ENCODE measurements around the gene FBXO47. TPM values are rescaled to one million over a fixed set of nuclear protein-coding genes. Genes with fewer than 3 reads are reported as not detected.

Gene FBXO47
- total and polyA plus RNA-seq, 2 donors (not counting 3 experiments of a cell fraction or from before 2014, with no cell fraction given), result not detected

DNA sequence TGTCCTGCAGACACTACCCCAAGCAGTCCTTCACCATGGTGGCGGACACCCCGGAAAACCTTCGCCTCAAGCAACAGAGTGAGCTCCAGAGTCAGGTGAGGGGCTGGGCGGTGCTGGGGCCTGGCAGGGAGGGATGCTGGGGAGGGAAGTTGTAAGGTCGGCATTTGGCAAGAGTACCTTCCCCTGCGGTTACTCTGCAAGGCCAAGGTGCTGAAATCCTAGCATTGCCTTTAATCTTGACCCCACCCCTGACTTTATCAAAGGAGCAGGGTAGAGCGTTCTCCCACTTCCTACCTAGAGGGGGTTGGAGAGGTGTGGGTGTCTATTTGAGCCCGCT, 76.8 kb downstream of the FBXO47 start:
- H3K79me2 ChIP-seq (ENCODE audit: control insufficient read depth, insufficient read depth, low read length), result peaks cover 39% of the 10 kb centered on the region
- CTCF ChIA-PET, result no interaction called here
- intact Hi-C loops (cut with micrococcal nuclease), result no loop called here

DNA sequence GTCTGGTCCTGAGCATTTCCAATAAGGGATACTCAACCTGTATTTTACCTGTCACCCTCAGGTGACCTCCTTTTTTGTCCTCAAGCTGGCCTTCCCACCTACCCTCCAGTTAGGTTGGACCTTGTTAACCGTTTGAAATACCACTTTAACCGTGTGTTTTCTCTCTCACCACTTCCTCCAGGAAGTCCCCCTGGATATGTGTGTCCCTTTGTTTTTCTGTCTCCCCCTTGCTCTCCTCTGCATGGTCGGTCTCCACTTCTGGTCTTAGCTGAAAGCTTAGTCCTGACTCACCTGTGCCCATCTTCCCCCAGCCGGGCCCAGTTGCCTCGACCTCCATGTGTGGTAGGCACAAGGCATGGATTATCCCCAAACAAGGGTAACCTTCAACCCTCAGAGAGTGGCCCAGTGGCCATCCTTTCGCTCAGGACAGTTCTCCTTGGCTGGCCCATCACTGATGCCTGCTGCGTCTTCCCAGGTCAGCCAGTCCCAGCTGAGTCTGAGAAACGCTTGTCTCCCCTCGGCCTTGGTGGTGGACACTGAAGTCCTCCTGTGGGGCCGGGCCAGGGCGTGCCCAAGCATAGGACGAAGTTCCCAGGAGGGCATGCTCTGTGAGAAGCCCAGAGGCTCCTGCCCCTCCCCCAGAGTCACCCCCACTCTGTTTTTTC, 77.3 kb downstream of the FBXO47 start:
- no peaks in the 10 kb centered on the region for H3K27me3 ChIP-seq (ENCODE audit: control insufficient read depth in 2 of 2, insufficient read depth in 2 of 2, low read length in 2 of 2)
- H3K27ac ChIP-seq (ENCODE audit: insufficient read depth, low read depth, low read length), result no peak overlapping the region
- H3K4me3 ChIP-seq (replicated peaks in 1 of 3; ENCODE audit: insufficient read depth in 1 of 3, low read depth in 1 of 3, low read length in 3 of 3), result no peak overlapping the region
- H3K4me1 ChIP-seq (ENCODE audit: control insufficient read depth, extremely low read depth, insufficient read depth, low read length), result peaks cover 13% of the 10 kb centered on the region
- DNase-seq (ENCODE audit: low read depth, low spot score) (no peak), FAIRE-seq (no peak)
- peaks cover 44% of the 10 kb centered on the region for H3K79me2 ChIP-seq (ENCODE audit: control insufficient read depth, insufficient read depth, low read length)
- BruUV-seq (replicated peaks), result no TSS peak
- no peak overlapping the region for H3K9ac ChIP-seq (replicated peaks; ENCODE audit: extremely low read depth, insufficient read depth, low read length)
- TF ChIP-seq POLR2A (IDR thresholded peaks at IDR 0.05; ENCODE audit: low read depth, low read length), result no peak
- no peak for TF ChIP-seq EZH2 (IDR thresholded peaks at IDR 0.05; ENCODE audit: borderline replicate concordance, low read depth, low read length, severe bottlenecking)
- TF ChIP-seq FOS (IDR thresholded peaks at IDR 0.05; ENCODE audit: borderline replicate concordance, insufficient read depth, low read length), result no peak
- TF ChIP-seq, protein P1, sequence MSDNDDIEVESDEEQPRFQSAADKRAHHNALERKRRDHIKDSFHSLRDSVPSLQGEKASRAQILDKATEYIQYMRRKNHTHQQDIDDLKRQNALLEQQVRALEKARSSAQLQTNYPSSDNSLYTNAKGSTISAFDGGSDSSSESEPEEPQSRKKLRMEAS (IDR thresholded peaks at IDR 0.05; ENCODE audit: insufficient read depth, insufficient read length), result no peak
- TF ChIP-seq, protein P2, sequence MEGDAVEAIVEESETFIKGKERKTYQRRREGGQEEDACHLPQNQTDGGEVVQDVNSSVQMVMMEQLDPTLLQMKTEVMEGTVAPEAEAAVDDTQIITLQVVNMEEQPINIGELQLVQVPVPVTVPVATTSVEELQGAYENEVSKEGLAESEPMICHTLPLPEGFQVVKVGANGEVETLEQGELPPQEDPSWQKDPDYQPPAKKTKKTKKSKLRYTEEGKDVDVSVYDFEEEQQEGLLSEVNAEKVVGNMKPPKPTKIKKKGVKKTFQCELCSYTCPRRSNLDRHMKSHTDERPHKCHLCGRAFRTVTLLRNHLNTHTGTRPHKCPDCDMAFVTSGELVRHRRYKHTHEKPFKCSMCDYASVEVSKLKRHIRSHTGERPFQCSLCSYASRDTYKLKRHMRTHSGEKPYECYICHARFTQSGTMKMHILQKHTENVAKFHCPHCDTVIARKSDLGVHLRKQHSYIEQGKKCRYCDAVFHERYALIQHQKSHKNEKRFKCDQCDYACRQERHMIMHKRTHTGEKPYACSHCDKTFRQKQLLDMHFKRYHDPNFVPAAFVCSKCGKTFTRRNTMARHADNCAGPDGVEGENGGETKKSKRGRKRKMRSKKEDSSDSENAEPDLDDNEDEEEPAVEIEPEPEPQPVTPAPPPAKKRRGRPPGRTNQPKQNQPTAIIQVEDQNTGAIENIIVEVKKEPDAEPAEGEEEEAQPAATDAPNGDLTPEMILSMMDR (IDR thresholded peaks at IDR 0.05; ENCODE audit: extremely low read depth in 1 of 2, insufficient read depth in 1 of 2, low read depth in 1 of 2, low read length in 2 of 2), result no peak
- TF ChIP-seq MYC (IDR thresholded peaks at IDR 0.05; ENCODE audit: low read depth, low read length), result no peak
- TF ChIP-seq POLR2AphosphoS5 (IDR thresholded peaks at IDR 0.05; ENCODE audit: insufficient read depth, low read depth, low read length), result no peak
- no peak for TF ChIP-seq GATA2 (IDR thresholded peaks at IDR 0.05; ENCODE audit: insufficient read depth, insufficient read length, low read depth, low read length)
- no peak for TF ChIP-seq JUN (IDR thresholded peaks at IDR 0.05; ENCODE audit: borderline replicate concordance, insufficient read depth, insufficient read length, low read depth)
- ChIA-PET POLR2A (no interaction called here), CTCF (no interaction called here)
- H3K36me3 ChIP-seq (ENCODE audit: control insufficient read depth in 2 of 2, extremely low read depth in 1 of 2, insufficient read depth in 2 of 2, low read length in 2 of 2), result peaks cover 9 to 55% of the 10 kb centered on the region in 2 experiments
- H4K20me1 ChIP-seq (replicated peaks; ENCODE audit: control insufficient read depth, extremely low read depth, insufficient read depth, low read length), result no peaks in the 10 kb centered on the region
- no peak overlapping the region for H3K4me2 ChIP-seq (ENCODE audit: insufficient read depth, low read length)
- no peak overlapping the region for H2AFZ ChIP-seq (ENCODE audit: low read depth, low read length)
- intact Hi-C loops (cut with micrococcal nuclease) (no loop called here), dilution Hi-C loops (cut with MboI; ENCODE audit: extremely low pct_ligation_motif_present, low sequenced_read_pairs) (no loop called here)
- no peaks in the 10 kb centered on the region for H3K9me1 ChIP-seq (replicated peaks; ENCODE audit: control insufficient read depth, extremely low read depth, insufficient read depth, low read length)
- H3K9me3 ChIP-seq (replicated peaks; ENCODE audit: control insufficient read depth, insufficient read depth, low read length), result no peaks in the 10 kb centered on the region

More for the DNA sequence above, 76.8 kb downstream of the FBXO47 start:
- H2AFZ ChIP-seq (ENCODE audit: low read depth, low read length), result no peak overlapping the region
- dilution Hi-C loops (cut with MboI; ENCODE audit: extremely low pct_ligation_motif_present, low sequenced_read_pairs), result no loop called here
- no peak overlapping the region for H3K27ac ChIP-seq (ENCODE audit: insufficient read depth, low read depth, low read length)
- TF ChIP-seq POLR2A (IDR thresholded peaks at IDR 0.05; ENCODE audit: low read depth, low read length) (no peak), JUN (IDR thresholded peaks at IDR 0.05; ENCODE audit: borderline replicate concordance, insufficient read depth, insufficient read length, low read depth) (no peak), GATA2 (IDR thresholded peaks at IDR 0.05; ENCODE audit: insufficient read depth, insufficient read length, low read depth, low read length) (no peak)
- no peak for FAIRE-seq
- peaks cover 9 to 50% of the 10 kb centered on the region in 2 experiments for H3K36me3 ChIP-seq (ENCODE audit: control insufficient read depth in 2 of 2, extremely low read depth in 1 of 2, insufficient read depth in 2 of 2, low read length in 2 of 2)
- POLR2A ChIA-PET, result no interaction called here
- DNase-seq (ENCODE audit: low read depth, low spot score), result no peak
- no peak overlapping the region for H3K4me3 ChIP-seq (replicated peaks in 1 of 3; ENCODE audit: insufficient read depth in 1 of 3, low read depth in 1 of 3, low read length in 3 of 3)
- H3K9ac ChIP-seq (replicated peaks; ENCODE audit: extremely low read depth, insufficient read depth, low read length), result no peak overlapping the region
- H3K9me3 ChIP-seq (replicated peaks; ENCODE audit: control insufficient read depth, insufficient read depth, low read length), result no peaks in the 10 kb centered on the region
- no peaks in the 10 kb centered on the region for H4K20me1 ChIP-seq (replicated peaks; ENCODE audit: control insufficient read depth, extremely low read depth, insufficient read depth, low read length)
- H3K9me1 ChIP-seq (replicated peaks; ENCODE audit: control insufficient read depth, extremely low read depth, insufficient read depth, low read length), result no peaks in the 10 kb centered on the region
- BruUV-seq (replicated peaks), result no TSS peak
- no peak overlapping the region for H3K4me2 ChIP-seq (ENCODE audit: insufficient read depth, low read length)
- H3K4me1 ChIP-seq (ENCODE audit: control insufficient read depth, extremely low read depth, insufficient read depth, low read length), result peaks cover 13% of the 10 kb centered on the region
- no peaks in the 10 kb centered on the region for H3K27me3 ChIP-seq (ENCODE audit: control insufficient read depth in 2 of 2, insufficient read depth in 2 of 2, low read length in 2 of 2)

All from endothelial cell of umbilical vein (primary cell).